GM19035 (cell line): ENCODE results near the gene SLC31A2.
"Not testable (repeated sequence)": the region's sequence is repeated elsewhere in the genome, so short reads cannot be mapped to it uniquely, and the experiment has no call there.

Experiments
- ATAC-seq: cut with Tn5 transposase; IDR thresholded peaks from one replicate; pipeline ENCODE4 v1.9.1; 2021; ENCODE audit not compliant: unreplicated experiment

Gene SLC31A2

GRCh38 chr9:113150670-113151611, at the start of gene SLC31A2:
TSS of gene SLC31A2 (plus strand) at chr9:113151007. CDS start at chr9:113151075, 68 bp downstream.
- peak; percentile 92 for ATAC-seq

DNA sequence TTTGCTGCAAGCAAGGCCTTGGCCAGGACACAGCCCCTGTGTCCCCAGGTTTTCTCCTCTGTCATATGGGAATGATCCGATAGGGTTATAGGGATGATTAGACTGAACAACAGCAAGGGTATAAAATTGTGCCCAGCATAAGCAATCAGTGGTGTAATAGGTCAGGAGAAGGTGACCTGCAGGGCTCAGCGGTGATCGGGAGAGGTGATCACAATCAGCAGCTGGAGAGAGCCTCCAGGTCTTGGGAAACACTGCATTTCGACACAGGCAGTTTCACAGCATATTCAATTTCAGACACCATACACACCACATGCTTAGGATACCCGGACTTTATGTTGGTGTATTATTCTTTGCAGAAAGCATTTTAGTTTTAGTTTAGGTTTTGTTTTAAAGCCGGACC, 45.5 kb upstream of the SLC31A2 start:
- not testable (repeated sequence) for ATAC-seq

- peak; percentile 61 for ATAC-seq
These were observed 39.5 kb upstream of the SLC31A2 start for GRCh38 chr9:113111065-113111951.

- ATAC-seq, result not testable (repeated sequence)
These were observed 37.9 kb upstream of the SLC31A2 start for GRCh38 chr9:113112706-113113510.

DNA sequence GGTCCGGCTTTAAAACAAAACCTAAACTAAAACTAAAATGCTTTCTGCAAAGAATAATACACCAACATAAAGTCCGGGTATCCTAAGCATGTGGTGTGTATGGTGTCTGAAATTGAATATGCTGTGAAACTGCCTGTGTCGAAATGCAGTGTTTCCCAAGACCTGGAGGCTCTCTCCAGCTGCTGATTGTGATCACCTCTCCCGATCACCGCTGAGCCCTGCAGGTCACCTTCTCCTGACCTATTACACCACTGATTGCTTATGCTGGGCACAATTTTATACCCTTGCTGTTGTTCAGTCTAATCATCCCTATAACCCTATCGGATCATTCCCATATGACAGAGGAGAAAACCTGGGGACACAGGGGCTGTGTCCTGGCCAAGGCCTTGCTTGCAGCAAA, 32.0 kb upstream of the SLC31A2 start:
- not testable (repeated sequence) for ATAC-seq

DNA sequence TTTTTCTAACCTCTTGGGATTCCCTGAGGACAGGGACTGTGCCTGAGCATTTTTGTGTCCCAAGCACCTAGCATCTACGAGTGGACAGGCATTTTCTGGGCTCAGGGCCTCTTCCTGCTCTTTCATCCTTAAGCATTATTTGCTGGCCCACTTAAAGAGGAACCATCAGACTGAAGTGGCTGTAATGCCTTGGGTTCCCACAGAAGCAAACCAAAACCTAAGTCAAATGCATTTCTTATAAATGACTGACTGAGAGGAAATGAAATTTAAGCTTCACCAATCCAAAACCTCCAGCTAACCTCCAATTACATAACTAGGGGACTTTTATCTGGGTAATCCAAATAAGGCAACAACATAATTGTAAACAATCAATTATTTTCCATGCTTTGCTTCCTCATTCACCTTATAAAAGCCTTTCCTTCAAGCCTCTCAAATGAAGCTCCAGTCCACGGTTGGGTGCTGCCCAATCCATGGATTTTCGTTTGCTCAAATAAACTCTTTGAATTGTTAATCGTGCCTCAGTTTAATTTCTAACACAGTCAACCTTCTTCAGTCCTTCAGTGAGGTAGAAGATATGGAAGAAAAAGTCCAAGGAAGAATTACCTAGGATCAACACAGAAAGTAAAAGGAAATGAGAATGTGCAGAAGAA, 25.3 kb upstream of the SLC31A2 start:
- ATAC-seq, result no peak

DNA sequence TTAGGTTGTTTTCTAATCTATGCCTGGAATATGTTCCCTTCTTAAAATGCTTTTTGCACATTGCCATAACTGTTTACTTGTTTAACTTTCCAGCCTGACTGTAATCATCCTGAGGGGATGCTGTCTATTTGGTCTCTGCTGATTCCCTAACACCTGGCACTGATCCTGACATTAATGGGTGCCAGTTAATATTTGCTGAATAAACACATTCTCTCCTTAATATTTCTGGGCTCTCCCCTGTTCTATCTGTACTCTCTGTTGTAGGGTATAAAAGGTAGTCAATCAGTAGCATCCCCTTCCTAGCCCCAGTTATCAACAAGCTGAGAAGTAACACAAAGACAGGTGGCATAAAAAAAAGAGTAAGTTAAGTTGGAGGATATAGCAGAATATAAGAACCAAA, 21.3 kb upstream of the SLC31A2 start:
- ATAC-seq, result no peak

- no peak for ATAC-seq
These were observed 20.9 kb upstream of the SLC31A2 start for GRCh38 chr9:113129884-113130283.

DNA sequence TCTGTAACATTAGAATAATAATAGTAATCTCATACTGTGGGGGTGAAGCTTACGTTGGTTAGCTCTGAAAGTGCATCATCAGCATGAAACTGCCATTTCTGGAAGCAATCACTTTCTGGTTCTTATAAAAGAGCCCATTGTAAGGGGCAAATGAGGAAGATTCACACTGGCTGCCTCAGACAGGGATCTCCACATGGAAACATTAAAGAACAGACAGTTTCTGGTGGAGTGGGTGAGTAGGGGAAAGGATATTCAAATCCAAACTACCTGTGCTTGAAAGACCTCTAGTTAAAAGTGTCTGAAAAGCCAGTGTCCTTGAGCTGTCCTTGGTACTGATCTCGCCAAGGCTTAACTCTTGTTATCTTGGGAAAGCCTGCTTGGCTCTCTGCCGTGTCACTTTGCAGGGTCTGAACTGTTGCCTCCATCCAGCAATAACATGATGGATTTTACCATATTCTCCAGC, 19.1 kb upstream of the SLC31A2 start:
- ATAC-seq, result no peak

DNA sequence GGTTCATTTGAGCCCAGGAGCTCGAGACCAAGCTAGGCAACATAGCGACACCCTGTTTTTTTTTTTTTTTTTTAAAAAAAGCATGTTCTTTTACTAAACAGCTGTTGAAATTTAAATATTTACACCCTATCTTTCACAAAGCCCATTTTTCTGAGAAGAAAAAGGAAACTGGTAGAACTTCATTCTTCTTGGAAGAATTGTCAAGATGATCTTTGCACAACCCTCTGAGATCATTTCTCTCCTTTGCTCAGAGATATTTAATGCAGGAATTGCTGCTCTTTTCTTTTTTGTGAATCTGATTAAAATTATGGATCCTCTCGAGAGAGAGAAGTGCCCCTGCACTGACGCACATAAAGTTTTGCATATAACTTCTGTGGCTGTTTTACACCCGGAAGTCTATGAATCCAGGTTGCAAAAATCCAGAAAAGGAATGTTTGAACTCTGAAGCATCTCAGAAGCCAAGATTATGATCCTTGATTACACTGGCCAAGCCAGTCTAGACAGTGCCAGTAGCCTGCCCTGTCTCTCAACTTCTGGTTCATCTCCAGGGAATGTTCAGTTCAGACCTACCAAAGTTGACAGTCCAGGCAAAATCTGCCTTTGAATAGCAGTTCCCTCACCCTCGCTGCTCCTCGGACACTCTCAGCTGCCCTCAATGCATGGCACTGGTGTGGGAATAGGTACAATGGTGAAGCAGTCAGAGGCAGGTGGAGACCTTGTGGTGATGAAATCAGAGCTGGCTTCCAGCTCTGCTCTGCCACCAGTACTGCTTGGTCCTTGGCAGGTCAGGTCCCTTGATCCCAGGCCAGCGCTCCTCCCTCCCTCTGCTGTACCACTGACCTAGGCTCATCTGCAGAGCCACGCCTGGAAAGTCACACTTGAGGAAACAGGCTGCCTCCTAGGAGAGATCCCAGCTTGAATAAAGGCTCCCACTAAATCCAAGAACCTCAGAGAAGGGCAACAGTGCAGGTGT, 13.3 kb upstream of the SLC31A2 start:
- no peak for ATAC-seq

GRCh38 chr9:113138760-113139159, 12.0 kb upstream of the SLC31A2 start:
- no peak for ATAC-seq

GRCh38 chr9:113139225-113139829, 11.5 kb upstream of the SLC31A2 start:
- ATAC-seq, result no peak

DNA sequence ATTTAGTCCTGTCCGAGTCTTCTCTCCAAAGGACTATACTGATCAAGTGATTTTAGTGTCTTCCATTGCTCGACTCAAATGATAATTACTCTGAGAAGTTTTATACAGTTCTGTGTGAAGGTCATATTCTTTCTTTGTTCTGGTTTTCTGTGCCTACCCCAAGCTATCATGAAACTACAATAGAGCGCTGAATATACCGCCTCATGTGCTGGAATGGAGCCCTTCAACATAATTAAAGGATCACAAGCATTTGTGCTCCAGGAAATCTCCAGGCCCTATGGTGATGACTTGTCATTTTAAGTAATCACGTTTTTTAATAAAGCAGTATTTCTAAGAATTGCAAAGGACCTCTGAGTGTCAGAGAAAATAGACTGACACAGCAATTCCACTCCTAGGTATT, 10.9 kb upstream of the SLC31A2 start:
- ATAC-seq, result no peak

DNA sequence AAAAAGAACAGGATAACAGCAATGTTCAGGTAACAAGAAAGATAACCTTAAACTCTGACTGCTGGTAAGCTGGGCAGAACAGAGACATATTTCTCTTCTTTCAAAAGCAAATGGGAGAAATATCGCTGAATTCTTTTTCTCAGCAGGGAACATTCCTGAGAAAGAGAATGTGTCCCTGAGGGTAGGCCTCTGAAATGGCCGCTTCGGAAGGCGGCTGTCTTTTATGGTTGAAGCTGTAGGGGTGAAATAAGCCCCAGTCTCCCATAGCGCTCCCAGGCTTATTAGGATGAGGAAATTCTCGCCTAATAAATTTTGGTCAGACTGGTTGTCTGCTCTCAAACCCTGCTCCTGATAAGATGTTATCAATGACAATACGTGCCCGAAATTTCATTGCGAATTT, 9.9 kb upstream of the SLC31A2 start:
- not testable (repeated sequence) for ATAC-seq

GRCh38 chr9:113143432-113144227, 7.2 kb upstream of the SLC31A2 start:
- no peak for ATAC-seq

DNA sequence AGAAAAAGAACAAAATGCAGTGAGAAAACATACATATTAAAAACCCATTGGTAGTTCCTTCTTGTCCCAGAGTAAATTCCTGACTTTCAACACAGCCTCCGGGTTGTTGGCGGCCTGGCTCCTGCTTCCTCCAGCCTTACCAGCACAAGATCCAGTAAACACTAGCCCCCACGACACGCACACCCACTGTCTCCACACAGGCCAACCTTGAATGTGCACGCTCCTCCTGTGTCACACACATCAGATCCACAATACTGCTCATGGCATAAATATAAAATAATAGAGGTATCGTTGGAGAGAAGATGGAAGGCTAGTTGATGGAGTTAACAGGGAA, 2.5 kb upstream of the SLC31A2 start:
- no peak for ATAC-seq

- no peak for ATAC-seq
These were observed 1.9 kb upstream of the SLC31A2 start for GRCh38 chr9:113148781-113149510.
